Osteocyte (in vitro differentiated cells): Measurements from ENCODE around the gene TMEM117. TPM values are rescaled to one million over a fixed set of nuclear protein-coding genes. Genes with fewer than 3 reads are reported as not detected.
"Not testable (repeated sequence)": the region's sequence is repeated elsewhere in the genome, so short reads cannot be mapped to it uniquely, and the experiment has no call there.

Experiments
- DNase-seq: peaks from one replicate; pipeline ENCODE4 v3.0.0; 2021; ENCODE audit warnings: mixed read lengths; ENCODE audit not compliant: unreplicated experiment; ENCODE audit errors: extremely low spot score
- H3K27ac Mint-ChIP-seq: one replicate; pipeline ENCODE4 v1.8.0; 2021; ENCODE audit warnings: mild to moderate bottlenecking, mixed read lengths; ENCODE audit not compliant: unreplicated experiment
- H3K27me3 Mint-ChIP-seq: one replicate; pipeline ENCODE4 v1.8.0; 2021; ENCODE audit warnings: mixed read lengths; ENCODE audit not compliant: unreplicated experiment
- H3K36me3 Mint-ChIP-seq: one replicate; pipeline ENCODE4 v1.8.0; 2021; ENCODE audit warnings: mixed read lengths; ENCODE audit not compliant: unreplicated experiment
- H3K4me1 Mint-ChIP-seq: one replicate; pipeline ENCODE4 v1.8.0; 2021; ENCODE audit warnings: mixed read lengths; ENCODE audit not compliant: unreplicated experiment
- H3K4me3 Mint-ChIP-seq: one replicate; pipeline ENCODE4 v1.8.0; 2021; ENCODE audit warnings: mild to moderate bottlenecking, moderate library complexity, mixed read lengths; ENCODE audit not compliant: unreplicated experiment
- H3K9me3 Mint-ChIP-seq: one replicate; pipeline ENCODE4 v1.8.0; 2021; ENCODE audit warnings: mixed read lengths; ENCODE audit not compliant: unreplicated experiment
- CTCF ChIP-seq: fragments of 200-600 bp; sonication (generic); IDR thresholded peaks from 2 replicates; pipeline ENCODE4 v1.5.0; 2021; ENCODE audit warnings: antibody characterized with exemption, mild to moderate bottlenecking, moderate library complexity
- total RNA-seq: library from RNA; stranded (reverse); gene quantifications from 2 replicates; pipeline ENCODE4 v1.2.1, GENCODE V29; 2021

Gene TMEM117
- total RNA-seq, 1 donor from 2014 or later = 14.2 TPM

- Mint-ChIP-seq H3K27ac (no peak overlapping the region), H3K9me3 (no peaks in the 10 kb centered on the region), H3K4me3 (no peak overlapping the region), H3K27me3 (no peaks in the 10 kb centered on the region), H3K36me3 (no peaks in the 10 kb centered on the region), H3K4me1 (no peaks in the 10 kb centered on the region)
- TF ChIP-seq CTCF = no peak
- DNase-seq = no peak
Measured at GRCh38 chr12:43869184-43869583, 33.3 kb downstream of the TMEM117 start.

GRCh38 chr12:43869765-43870164 lies 33.9 kb downstream of the TMEM117 start:
- not testable (repeated sequence) for H3K9me3 Mint-ChIP-seq, H3K36me3 Mint-ChIP-seq, H3K27me3 Mint-ChIP-seq, H3K4me1 Mint-ChIP-seq, H3K27ac Mint-ChIP-seq, H3K4me3 Mint-ChIP-seq, DNase-seq

GRCh38 chr12:43871258-43871657 lies 35.4 kb downstream of the TMEM117 start:
- not testable (repeated sequence) for H3K27ac Mint-ChIP-seq, H3K36me3 Mint-ChIP-seq, H3K4me3 Mint-ChIP-seq, DNase-seq, H3K9me3 Mint-ChIP-seq, H3K27me3 Mint-ChIP-seq, H3K4me1 Mint-ChIP-seq

GRCh38 chr12:43872396-43872795 lies 36.5 kb downstream of the TMEM117 start:
- no peaks in the 10 kb centered on the region for H3K27me3 Mint-ChIP-seq
- H3K4me3 Mint-ChIP-seq = no peak overlapping the region
- TF ChIP-seq CTCF = no peak
- no peaks in the 10 kb centered on the region for H3K9me3 Mint-ChIP-seq
- no peak for DNase-seq
- H3K4me1 Mint-ChIP-seq = no peaks in the 10 kb centered on the region
- no peak overlapping the region for H3K27ac Mint-ChIP-seq
- no peaks in the 10 kb centered on the region for H3K36me3 Mint-ChIP-seq

- Mint-ChIP-seq H3K27ac (no peak overlapping the region), H3K9me3 (no peaks in the 10 kb centered on the region), H3K4me3 (no peak overlapping the region), H3K27me3 (no peaks in the 10 kb centered on the region), H3K36me3 (no peaks in the 10 kb centered on the region), H3K4me1 (peaks cover 1% of the 10 kb centered on the region)
- no peak for DNase-seq
- no peak for TF ChIP-seq CTCF
Measured at GRCh38 chr12:43878050-43878449, 42.2 kb downstream of the TMEM117 start.

GRCh38 chr12:43880547-43880946 lies 44.7 kb downstream of the TMEM117 start:
- peaks cover 1% of the 10 kb centered on the region for H3K4me1 Mint-ChIP-seq
- TF ChIP-seq CTCF = no peak
- no peaks in the 10 kb centered on the region for H3K9me3 Mint-ChIP-seq
- no peak overlapping the region for H3K27ac Mint-ChIP-seq
- no peak for DNase-seq
- H3K27me3 Mint-ChIP-seq = no peaks in the 10 kb centered on the region
- no peaks in the 10 kb centered on the region for H3K36me3 Mint-ChIP-seq
- H3K4me3 Mint-ChIP-seq = no peak overlapping the region
